A549 (cell line): ENCODE results near the gene PTPRK. TPM values are rescaled to one million over a fixed set of nuclear protein-coding genes. Genes with fewer than 3 reads are reported as not detected.
"Not testable (repeated sequence)": the region's sequence is repeated elsewhere in the genome, so short reads cannot be mapped to it uniquely, and the experiment has no call there.

ENCODE experiments used
- ATAC-seq, 2 experiments: fragments of 200-7000 bp in 1 of 2; fragments of >200 bp in 1 of 2; cut with Nextera tagmentation in 1 of 2; cut with Tn5 transposase in 1 of 2; 3 replicates each; pipeline versions ENCODE4 v1.8.0 to v1.9.1; 2018 to 2020; ENCODE audit warnings: mild to moderate bottlenecking in 1 of 2, moderate library complexity in 1 of 2
- CTCF ChIA-PET: fragments of 300-600 bp; sonication (Branson Sonifier 250); formaldehyde crosslinking; extraction: SDS; loops from one replicate; lab custom pipeline; 2021; ENCODE audit warnings: antibody characterized with exemption, inconsistent platforms; lab: Yijun Ruan, JAX
- POLR2A ChIA-PET: fragments of 350-600 bp; formaldehyde crosslinking; extraction: SDS; loops from one replicate; lab custom pipeline; 2021; ENCODE audit warnings: antibody characterized with exemption, inconsistent platforms; lab: Yijun Ruan, JAX
- DNase-seq, 2 experiments: peaks; one replicate each; pipeline versions ENCODE4 v3.0.0 to v3.0.0-alpha.2; 2011 to 2016; ENCODE audit warnings: low read depth in 1 of 2, low spot score in 1 of 2
- FAIRE-seq: peaks from 2 replicates; lab custom pipeline; 2011; peaks lifted over from hg19 to GRCh38; lab: Jason Lieb, UNC
- H3K27ac ChIP-seq, 2 experiments: fragments of >200 bp; sonication (Bioruptor Twin); formaldehyde crosslinking; 3 replicates each; pipeline ENCODE4 v1.5.1; 2016 to 2017
- H3K4me1 ChIP-seq: fragments of >200 bp; sonication (Bioruptor Twin); formaldehyde crosslinking; 3 replicates; pipeline ENCODE4 v1.6.1; 2016
- H3K4me2 ChIP-seq: fragments of >200 bp; sonication (Bioruptor Twin); formaldehyde crosslinking; 3 replicates; pipeline ENCODE4 v1.6.1; 2016
- H3K4me3 ChIP-seq: fragments of >200 bp; sonication (Bioruptor Twin); formaldehyde crosslinking; 3 replicates; pipeline ENCODE4 v1.5.1; 2016
- H3K9me3 ChIP-seq: fragments of >200 bp; sonication (Bioruptor Twin); formaldehyde crosslinking; 3 replicates; pipeline ENCODE4 v1.6.1; 2016
- BHLHE40 ChIP-seq: IDR thresholded peaks from 2 replicates; pipeline ENCODE4 v1.6.1; 2012; ENCODE audit warnings: low read depth, low read length, inconsistent platforms
- CBX2 ChIP-seq: fragments of 200-600 bp; sonication (generic); IDR thresholded peaks from 2 replicates; pipeline ENCODE4 v1.6.1; 2016; ENCODE audit warnings: low read depth, mild to moderate bottlenecking, borderline replicate concordance
- CTCF ChIP-seq: fragments of >200 bp; sonication (Bioruptor Twin); formaldehyde crosslinking; IDR thresholded peaks from 3 replicates; pipeline ENCODE4 v1.5.1; 2016
- E2F6 ChIP-seq: IDR thresholded peaks from 2 replicates; pipeline ENCODE4 v1.6.1; 2012; ENCODE audit warnings: low read depth, borderline replicate concordance
- EHF ChIP-seq: fragments of 250-450 bp; sonication (Bioruptor Pico); IDR thresholded peaks from 2 replicates; pipeline ENCODE4 v1.5.0; 2020; ENCODE audit warnings: mild to moderate bottlenecking
- EP300 ChIP-seq, 2 experiments: fragments of >200 bp; sonication (Bioruptor Twin); formaldehyde crosslinking; IDR thresholded peaks; 2 replicates in 1 of 2; 3 replicates in 1 of 2; pipeline ENCODE4 v1.6.1; 2016 to 2017
- ESRRA ChIP-seq: fragments of 150-350 bp; IDR thresholded peaks from 2 replicates; pipeline ENCODE4 v1.6.1; 2014; ENCODE audit warnings: mild to moderate bottlenecking, low read length, borderline replicate concordance
- FOXS1 ChIP-seq: fragments of 250-450 bp; sonication (Bioruptor Pico); IDR thresholded peaks from 2 replicates; pipeline ENCODE4 v1.5.0; 2020; ENCODE audit warnings: mild to moderate bottlenecking, moderate library complexity
- GATA3 ChIP-seq: IDR thresholded peaks from 2 replicates; pipeline ENCODE4 v1.6.1; 2012; ENCODE audit warnings: borderline replicate concordance
- HMGXB4 ChIP-seq: fragments of 250-450 bp; sonication (Bioruptor Pico); IDR thresholded peaks from 2 replicates; pipeline ENCODE4 v1.5.0; 2021; ENCODE audit warnings: mild to moderate bottlenecking, moderate library complexity, borderline replicate concordance
- HOXA7 ChIP-seq: fragments of 250-450 bp; sonication (Bioruptor Pico); IDR thresholded peaks from 2 replicates; pipeline ENCODE4 v1.5.0; 2020; ENCODE audit warnings: mild to moderate bottlenecking, moderate library complexity
- MAZ ChIP-seq: fragments of 150-350 bp; IDR thresholded peaks from 2 replicates; pipeline ENCODE4 v1.6.1; 2014; ENCODE audit warnings: antibody characterized with exemption, low read depth, low read length, borderline replicate concordance
- NR3C1 ChIP-seq: fragments of >200 bp; sonication (Bioruptor Twin); formaldehyde crosslinking; IDR thresholded peaks from 3 replicates; pipeline ENCODE4 v1.6.1; 2017
- PBX3 ChIP-seq: IDR thresholded peaks from 2 replicates; pipeline ENCODE4 v1.6.1; 2012
- RARB ChIP-seq: fragments of 250-450 bp; sonication (Bioruptor Pico); IDR thresholded peaks from 2 replicates; pipeline ENCODE4 v1.8.0; 2021; ENCODE audit warnings: mild to moderate bottlenecking, moderate library complexity
- RCOR1 ChIP-seq: fragments of 150-350 bp; IDR thresholded peaks from 2 replicates; pipeline ENCODE4 v1.6.1; 2014; ENCODE audit warnings: antibody characterized with exemption, low read length, low read depth
- RFX5 ChIP-seq: fragments of 450-650 bp; IDR thresholded peaks from 2 replicates; pipeline ENCODE4 v1.7.1; 2014; ENCODE audit warnings: antibody characterized with exemption, mild to moderate bottlenecking, moderate library complexity
- RNF2 ChIP-seq: fragments of 200-600 bp; sonication (generic); IDR thresholded peaks from 2 replicates; pipeline ENCODE4 v1.6.1; 2016; ENCODE audit warnings: low read depth, mild to moderate bottlenecking, antibody characterized with exemption, moderate library complexity, borderline replicate concordance
- SMC3 ChIP-seq: fragments of >200 bp; sonication (Bioruptor Twin); formaldehyde crosslinking; IDR thresholded peaks from 3 replicates; pipeline ENCODE4 v1.6.1; 2018; ENCODE audit warnings: inconsistent platforms
- SREBF2 ChIP-seq: fragments of 450-650 bp; IDR thresholded peaks from 2 replicates; pipeline ENCODE4 v1.6.1; 2014; ENCODE audit warnings: mild to moderate bottlenecking, moderate library complexity
- TFCP2L1 ChIP-seq: fragments of 250-450 bp; sonication (Bioruptor Pico); IDR thresholded peaks from 2 replicates; pipeline ENCODE4 v1.5.0; 2021; ENCODE audit warnings: mild to moderate bottlenecking
- ZC3H11A ChIP-seq: fragments of 450-650 bp; IDR thresholded peaks from 2 replicates; pipeline ENCODE4 v1.6.1; 2014; ENCODE audit warnings: antibody characterized with exemption, mild to moderate bottlenecking
- ZFP36 ChIP-seq: fragments of 450-650 bp; IDR thresholded peaks from 2 replicates; pipeline ENCODE4 v1.6.1; 2014; ENCODE audit warnings: borderline replicate concordance; ENCODE audit not compliant: partially characterized antibody
- ZNF302 ChIP-seq: fragments of 250-450 bp; sonication (Bioruptor Pico); IDR thresholded peaks from 2 replicates; pipeline ENCODE4 v1.9.0; 2021; ENCODE audit warnings: inconsistent platforms, mild to moderate bottlenecking, moderate library complexity
- WGBS: methylation state at CpG from one replicate; pipeline ENCODE4 v1.1.6; 2017; ENCODE audit errors: missing lambda C conversion rate; 5-methylcytosine and 5-hydroxymethylcytosine counted together
- polyA plus RNA-seq, 4 experiments: library from polyadenylated mRNA; depleted of rRNA in 3 of 4; stranded (reverse); fragments of >200 nt; fragmentation: RNase III in 1 of 4; extraction: RNeasy Plus Mini Kit Qiagen cat#74134 plus additional on column Dnase treatment in 1 of 4; gene quantifications; 2 replicates in 3 of 4; 3 replicates in 1 of 4; pipeline ENCODE4 v1.2.3, GENCODE V29; 2011 to 2017
- TF ChIP-seq, protein P1 (sequence below): fragments of >200 bp; sonication (Bioruptor Twin); formaldehyde crosslinking; IDR thresholded peaks from 3 replicates; pipeline ENCODE4 v1.6.1; 2016
- TF ChIP-seq, protein P2 (sequence below): IDR thresholded peaks from 2 replicates; pipeline ENCODE4 v1.6.1; 2012
- TF ChIP-seq, protein P3 (sequence below): fragments of >200 bp; sonication (Bioruptor Twin); formaldehyde crosslinking; IDR thresholded peaks from 2 replicates; pipeline ENCODE4 v1.6.1; 2016
- TF ChIP-seq, protein P4 (sequence below): fragments of 450-650 bp; IDR thresholded peaks from 2 replicates; pipeline ENCODE4 v1.6.1; 2014; ENCODE audit warnings: antibody characterized with exemption

Gene PTPRK
- polyA plus RNA-seq, 2 of the 4 experiments (the other 2 are of a cell fraction): 14.4 to 16.1 TPM

DNA sequence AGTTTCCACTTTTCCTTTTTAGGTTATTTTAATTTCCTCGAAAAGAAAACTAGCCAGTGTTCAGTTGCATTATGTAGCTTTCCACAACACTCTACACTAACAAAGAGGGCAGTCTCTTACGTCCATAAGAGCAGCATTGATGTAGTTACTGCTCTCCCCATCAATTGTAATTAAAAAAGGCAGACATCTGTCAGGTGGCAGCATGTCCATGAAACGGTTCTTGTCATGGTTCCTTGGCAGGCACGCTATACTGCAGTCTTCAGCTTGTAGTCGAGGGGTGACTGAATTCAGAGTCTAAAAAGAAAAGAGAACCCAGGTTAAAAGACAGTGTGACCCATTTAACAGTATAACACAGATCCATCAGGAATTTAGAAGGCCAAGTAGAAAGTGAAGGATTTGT is 539.4 kb downstream of the PTPRK start (continued):
- TF ChIP-seq, protein P1, sequence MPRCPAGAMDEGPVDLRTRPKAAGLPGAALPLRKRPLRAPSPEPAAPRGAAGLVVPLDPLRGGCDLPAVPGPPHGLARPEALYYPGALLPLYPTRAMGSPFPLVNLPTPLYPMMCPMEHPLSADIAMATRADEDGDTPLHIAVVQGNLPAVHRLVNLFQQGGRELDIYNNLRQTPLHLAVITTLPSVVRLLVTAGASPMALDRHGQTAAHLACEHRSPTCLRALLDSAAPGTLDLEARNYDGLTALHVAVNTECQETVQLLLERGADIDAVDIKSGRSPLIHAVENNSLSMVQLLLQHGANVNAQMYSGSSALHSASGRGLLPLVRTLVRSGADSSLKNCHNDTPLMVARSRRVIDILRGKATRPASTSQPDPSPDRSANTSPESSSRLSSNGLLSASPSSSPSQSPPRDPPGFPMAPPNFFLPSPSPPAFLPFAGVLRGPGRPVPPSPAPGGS: no peak
- no peak for TF ChIP-seq EHF (CRISPR knock-in tag)

DNA sequence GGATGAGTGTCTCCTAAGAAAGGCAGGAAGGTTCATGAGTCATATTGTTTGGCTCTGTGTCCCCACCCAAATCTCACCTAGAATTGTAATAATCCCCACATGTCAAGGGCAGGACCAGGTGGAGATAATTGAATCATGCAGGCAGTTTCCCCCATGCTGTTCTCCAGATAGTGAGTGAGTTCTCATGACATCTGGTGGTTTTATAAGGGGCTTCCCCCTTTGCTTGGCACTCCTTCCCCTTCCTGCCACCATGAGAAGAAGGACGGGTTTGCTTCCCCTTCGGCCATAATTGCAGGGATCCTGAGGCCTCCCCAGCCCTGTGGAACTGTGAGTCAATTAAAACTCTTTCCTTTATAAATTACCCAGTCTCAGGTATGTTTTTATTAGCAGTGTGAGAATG is 542.2 kb downstream of the PTPRK start:
- DNase-seq, H3K4me1 ChIP-seq, H3K9me3 ChIP-seq, H3K27ac ChIP-seq, H3K4me3 ChIP-seq, CTCF ChIA-PET, H3K4me2 ChIP-seq, FAIRE-seq, ATAC-seq, POLR2A ChIA-PET: not testable (repeated sequence)
- WGBS: 100% methylated on average over 2 of the region's 2 CpGs

- FAIRE-seq (no peak), DNase-seq (no peak), ATAC-seq (no peak)
- WGBS: 94% methylated on average over 4 of the region's 4 CpGs
- TF ChIP-seq TFCP2L1 (CRISPR knock-in tag) (no peak), E2F6 (no peak), ESRRA (no peak), CTCF (no peak), HOXA7 (CRISPR knock-in tag) (no peak), ZNF302 (CRISPR knock-in tag) (no peak), FOXS1 (CRISPR knock-in tag) (no peak), RCOR1 (no peak), EP300 (IDR thresholded peaks at IDR 0.05) (no peak), CBX2 (no peak), NR3C1 (no peak), SMC3 (no peak), ZC3H11A (no peak), MAZ (no peak), GATA3 (no peak)
- TF ChIP-seq, protein P2, sequence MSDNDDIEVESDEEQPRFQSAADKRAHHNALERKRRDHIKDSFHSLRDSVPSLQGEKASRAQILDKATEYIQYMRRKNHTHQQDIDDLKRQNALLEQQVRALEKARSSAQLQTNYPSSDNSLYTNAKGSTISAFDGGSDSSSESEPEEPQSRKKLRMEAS: no peak
- TF ChIP-seq, protein P3, sequence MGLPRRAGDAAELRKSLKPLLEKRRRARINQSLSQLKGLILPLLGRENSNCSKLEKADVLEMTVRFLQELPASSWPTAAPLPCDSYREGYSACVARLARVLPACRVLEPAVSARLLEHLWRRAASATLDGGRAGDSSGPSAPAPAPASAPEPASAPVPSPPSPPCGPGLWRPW: no peak
- no peaks in the 10 kb centered on the region for H3K9me3 ChIP-seq
- H3K4me1 ChIP-seq: no peaks in the 10 kb centered on the region
- CTCF ChIA-PET: interaction anchor here (0.9 kb wide), 1 partner anchor 9 kb away, joined by 3 read pairs; no protein-coding TSS in a partner anchor
- POLR2A ChIA-PET: no interaction called here
- H3K4me3 ChIP-seq: no peak overlapping the region
- H3K4me2 ChIP-seq: no peak overlapping the region
- no peak overlapping the region for H3K27ac ChIP-seq
Observed at GRCh38 chr6:127976796-127977195, 543.6 kb downstream of the PTPRK start.

- Histone ChIP-seq H3K9me3 (no peaks in the 10 kb centered on the region), H3K4me3 (no peak overlapping the region), H3K27ac (no peak overlapping the region), H3K4me2 (no peak overlapping the region), H3K4me1 (no peaks in the 10 kb centered on the region)
- DNase-seq (no peak), FAIRE-seq (no peak), ATAC-seq (no peak)
- CTCF ChIA-PET: no interaction called here
- 55% methylated on average over 3 of the region's 3 CpGs for WGBS
- POLR2A ChIA-PET: no interaction called here
- TF ChIP-seq RFX5 (no peak), ZFP36 (no peak), RNF2 (no peak), RARB (CRISPR knock-in tag) (no peak), HMGXB4 (CRISPR knock-in tag) (no peak), SREBF2 (no peak), BHLHE40 (no peak), PBX3 (no peak)
- TF ChIP-seq, protein P4, sequence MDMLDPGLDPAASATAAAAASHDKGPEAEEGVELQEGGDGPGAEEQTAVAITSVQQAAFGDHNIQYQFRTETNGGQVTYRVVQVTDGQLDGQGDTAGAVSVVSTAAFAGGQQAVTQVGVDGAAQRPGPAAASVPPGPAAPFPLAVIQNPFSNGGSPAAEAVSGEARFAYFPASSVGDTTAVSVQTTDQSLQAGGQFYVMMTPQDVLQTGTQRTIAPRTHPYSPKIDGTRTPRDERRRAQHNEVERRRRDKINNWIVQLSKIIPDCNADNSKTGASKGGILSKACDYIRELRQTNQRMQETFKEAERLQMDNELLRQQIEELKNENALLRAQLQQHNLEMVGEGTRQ: no peak
Observed at GRCh38 chr6:127976111-127976510, 544.3 kb downstream of the PTPRK start.
